Stimulated activated CD4-positive, alpha-beta T cell treated with anti-CD3 and anti-CD28 coated beads, Interleukin-1b, Interleukin-23, amount 100 ng/mL, for 48 hours (primary cell): ENCODE measurements around the gene ST6GALNAC2.
"Not testable (repeated sequence)": the region's sequence is repeated elsewhere in the genome, so short reads cannot be mapped to it uniquely, and the experiment has no call there.

ENCODE experiments used
- DNase-seq: peaks from one replicate; pipeline ENCODE4 v3.0.0-alpha.2; 2020

Gene ST6GALNAC2

GRCh38 chr17:76538941-76539570 is 46.6 kb downstream of the ST6GALNAC2 start:
- DNase-seq, result no peak

- DNase-seq, result no peak
Measured at GRCh38 chr17:76538281-76538931, 47.3 kb downstream of the ST6GALNAC2 start.

- DNase-seq, result no peak
Measured at GRCh38 chr17:76537578-76538280, 47.9 kb downstream of the ST6GALNAC2 start, which contains the start of gene CYGB. Gene CYGB (minus strand): TSS chr17:76537709. CDS start chr17:76537542, 167 bp downstream.

- no peak for DNase-seq
Measured at GRCh38 chr17:76537288-76537577, 48.4 kb downstream of the ST6GALNAC2 start.

- DNase-seq, result no peak
Measured at GRCh38 chr17:76536511-76537287, 49.0 kb downstream of the ST6GALNAC2 start.

- DNase-seq, result no peak
Measured at GRCh38 chr17:76535788-76536510, 49.7 kb downstream of the ST6GALNAC2 start.

GRCh38 chr17:76534831-76535732 is 50.6 kb downstream of the ST6GALNAC2 start:
- no peak for DNase-seq

GRCh38 chr17:76533640-76534359 is 51.9 kb downstream of the ST6GALNAC2 start:
- DNase-seq, result not testable (repeated sequence)

GRCh38 chr17:76532072-76532651 is 53.5 kb downstream of the ST6GALNAC2 start:
- DNase-seq, result no peak

GRCh38 chr17:76531486-76532038 is 54.1 kb downstream of the ST6GALNAC2 start:
- no peak for DNase-seq

- no peak for DNase-seq
Measured at GRCh38 chr17:76530811-76531485, 54.7 kb downstream of the ST6GALNAC2 start.

- no peak for DNase-seq
Measured at GRCh38 chr17:76530095-76530723, 55.5 kb downstream of the ST6GALNAC2 start.

GRCh38 chr17:76529224-76530094 is 56.2 kb downstream of the ST6GALNAC2 start:
- no peak for DNase-seq

- DNase-seq, result no peak
Measured at GRCh38 chr17:76528528-76529223, 57.0 kb downstream of the ST6GALNAC2 start.

GRCh38 chr17:76528156-76528527 is 57.5 kb downstream of the ST6GALNAC2 start:
- no peak for DNase-seq

GRCh38 chr17:76527430-76528111 is 58.1 kb downstream of the ST6GALNAC2 start:
- DNase-seq, result no peak

GRCh38 chr17:76527016-76527415 is 58.6 kb downstream of the ST6GALNAC2 start:
- DNase-seq, result not testable (repeated sequence)
